ENCODE data around the gene RAB11B.

GRCh38 chr19:8392017-8392591 lies 1.9 kb downstream of the RAB11B start:
- TF ChIP-seq CTCF (conservative IDR thresholded peaks at IDR 0.05; ENCODE audit: low read depth, low read length): no peak
- no peak for TF ChIP-seq EZH2phosphoT487 (IDR thresholded peaks at IDR 0.05; ENCODE audit: borderline replicate concordance, low read length)

Measured in PC-3 (cell line).